VCaP (cell line): ENCODE results near the gene DNAH3.

Experiments
- H3K27ac ChIP-seq: fragments of 450-650 bp; 2 replicates; pipeline ENCODE4 v1.5.1; 2017
- TF ChIP-seq, protein P1 (sequence below): fragments of 450-650 bp; conservative IDR thresholded peaks from 2 replicates; pipeline ENCODE4 v1.5.1; 2017; ENCODE audit warnings: mild to moderate bottlenecking, moderate library complexity

The DNAH3 gene

DNA sequence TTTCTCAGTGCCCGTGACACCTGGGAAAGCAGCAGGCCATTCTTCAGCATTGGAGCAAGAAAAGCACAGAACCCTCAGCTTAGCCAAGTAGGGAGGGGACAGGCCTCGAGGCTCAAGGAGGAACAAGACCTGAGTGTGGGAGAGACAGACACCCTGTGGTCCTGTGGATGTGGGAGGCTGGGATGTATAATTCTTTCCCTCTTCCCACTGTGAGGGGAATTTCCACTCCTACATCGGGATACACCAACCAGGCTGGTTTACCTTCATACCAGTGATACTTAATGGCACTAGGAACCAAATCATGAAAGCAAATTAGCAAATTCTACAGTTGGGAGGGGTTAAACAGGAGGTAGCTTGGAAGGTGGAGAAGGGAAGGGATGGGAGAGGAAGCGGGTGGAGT lies 208.4 kb downstream of the DNAH3 start:
- TF ChIP-seq, protein P1, sequence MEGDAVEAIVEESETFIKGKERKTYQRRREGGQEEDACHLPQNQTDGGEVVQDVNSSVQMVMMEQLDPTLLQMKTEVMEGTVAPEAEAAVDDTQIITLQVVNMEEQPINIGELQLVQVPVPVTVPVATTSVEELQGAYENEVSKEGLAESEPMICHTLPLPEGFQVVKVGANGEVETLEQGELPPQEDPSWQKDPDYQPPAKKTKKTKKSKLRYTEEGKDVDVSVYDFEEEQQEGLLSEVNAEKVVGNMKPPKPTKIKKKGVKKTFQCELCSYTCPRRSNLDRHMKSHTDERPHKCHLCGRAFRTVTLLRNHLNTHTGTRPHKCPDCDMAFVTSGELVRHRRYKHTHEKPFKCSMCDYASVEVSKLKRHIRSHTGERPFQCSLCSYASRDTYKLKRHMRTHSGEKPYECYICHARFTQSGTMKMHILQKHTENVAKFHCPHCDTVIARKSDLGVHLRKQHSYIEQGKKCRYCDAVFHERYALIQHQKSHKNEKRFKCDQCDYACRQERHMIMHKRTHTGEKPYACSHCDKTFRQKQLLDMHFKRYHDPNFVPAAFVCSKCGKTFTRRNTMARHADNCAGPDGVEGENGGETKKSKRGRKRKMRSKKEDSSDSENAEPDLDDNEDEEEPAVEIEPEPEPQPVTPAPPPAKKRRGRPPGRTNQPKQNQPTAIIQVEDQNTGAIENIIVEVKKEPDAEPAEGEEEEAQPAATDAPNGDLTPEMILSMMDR: no peak
- no peak overlapping the region for H3K27ac ChIP-seq

DNA sequence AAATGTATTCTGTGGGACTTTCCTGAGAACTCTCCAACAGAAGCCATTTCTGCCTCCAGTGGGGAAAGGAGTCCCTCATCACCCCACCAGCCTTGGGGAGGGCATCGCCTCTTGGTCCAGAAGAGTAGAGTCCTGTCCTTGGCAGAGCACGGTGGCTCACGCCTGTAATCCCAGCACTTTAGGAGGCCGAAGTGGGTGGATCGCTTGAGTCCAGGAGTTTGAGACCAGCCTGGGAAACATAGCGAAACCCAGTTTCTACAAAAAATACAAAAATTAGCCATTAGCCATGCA lies 209.1 kb downstream of the DNAH3 start:
- H3K27ac ChIP-seq: no peak overlapping the region
- TF ChIP-seq, protein P1: no peak

DNA sequence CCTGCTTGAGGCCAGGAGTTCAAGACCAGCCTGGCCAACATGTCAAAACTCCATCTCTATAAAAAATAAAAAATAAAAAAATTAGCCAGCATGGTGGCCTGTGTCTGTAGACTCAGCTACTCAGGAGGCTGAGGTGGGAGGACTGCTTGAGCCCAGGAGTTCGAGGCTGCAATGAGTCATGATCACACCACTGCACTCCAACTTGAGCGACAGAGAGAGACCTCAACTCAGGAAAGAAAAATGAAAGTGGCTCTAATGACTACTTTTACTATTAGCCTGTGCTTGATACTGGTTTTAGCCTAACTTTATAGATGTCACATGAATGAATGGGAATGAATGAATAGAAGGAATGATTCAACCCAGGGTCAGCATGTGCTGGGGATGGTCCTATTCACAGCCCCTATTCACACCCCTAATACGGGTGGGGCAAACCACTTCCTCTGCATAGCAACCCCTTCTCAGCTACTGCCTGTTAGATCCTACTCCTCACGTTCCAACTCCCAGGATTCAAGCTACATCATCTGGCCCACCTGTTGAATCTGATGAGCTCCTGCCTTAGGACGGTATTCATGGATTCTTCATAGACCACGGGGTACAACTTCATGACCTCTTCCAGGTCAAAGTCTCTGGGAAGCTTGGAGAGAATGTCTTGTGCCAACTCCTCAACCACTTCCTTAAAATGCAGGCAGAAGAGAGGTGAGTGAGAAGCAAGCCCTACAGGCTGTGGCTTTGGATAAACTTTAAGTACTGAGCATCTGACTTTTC lies 209.6 kb downstream of the DNAH3 start:
- TF ChIP-seq, protein P1: no peak
- H3K27ac ChIP-seq: no peak overlapping the region

DNA sequence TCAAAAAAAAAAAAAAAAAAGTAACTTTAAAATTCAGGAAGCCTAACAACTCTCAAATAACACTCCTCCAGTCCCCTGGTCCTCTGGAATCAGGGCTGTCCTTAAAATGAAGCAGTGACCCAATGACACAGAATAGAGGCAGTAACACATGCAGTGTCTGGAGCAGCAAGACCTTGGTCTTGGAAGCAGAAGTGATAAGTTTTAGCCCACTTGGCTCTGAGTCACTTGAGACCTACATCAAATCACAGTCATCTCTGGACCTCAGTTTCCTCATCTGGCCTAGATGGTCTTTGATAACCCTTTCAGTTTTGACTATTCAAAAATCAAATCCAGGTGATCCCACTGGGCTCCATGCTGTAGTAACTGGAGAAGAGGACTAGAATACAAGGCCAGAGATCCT lies 211.0 kb downstream of the DNAH3 start:
- TF ChIP-seq, protein P1: no peak
- no peak overlapping the region for H3K27ac ChIP-seq

DNA sequence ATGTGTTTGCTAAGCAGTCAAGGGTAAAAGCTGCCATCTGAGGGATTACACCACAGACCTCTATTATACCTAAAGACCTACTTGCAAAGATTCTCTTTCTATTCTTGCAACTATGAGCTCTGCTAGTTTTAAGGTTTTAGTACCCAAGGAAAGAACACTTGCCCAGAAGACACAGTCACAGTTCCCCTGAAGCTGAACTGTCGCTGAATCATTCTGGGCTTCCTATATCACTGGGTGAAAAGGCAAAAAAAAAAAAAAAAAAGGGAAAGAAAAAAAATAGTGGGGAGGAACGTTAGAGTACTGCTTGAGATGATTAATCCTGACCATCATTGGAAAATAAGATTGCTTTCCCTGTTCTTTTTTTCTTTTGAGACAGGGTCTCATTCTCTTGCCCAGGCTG lies 212.2 kb downstream of the DNAH3 start:
- TF ChIP-seq, protein P1: no peak
- H3K27ac ChIP-seq: no peak overlapping the region

DNA sequence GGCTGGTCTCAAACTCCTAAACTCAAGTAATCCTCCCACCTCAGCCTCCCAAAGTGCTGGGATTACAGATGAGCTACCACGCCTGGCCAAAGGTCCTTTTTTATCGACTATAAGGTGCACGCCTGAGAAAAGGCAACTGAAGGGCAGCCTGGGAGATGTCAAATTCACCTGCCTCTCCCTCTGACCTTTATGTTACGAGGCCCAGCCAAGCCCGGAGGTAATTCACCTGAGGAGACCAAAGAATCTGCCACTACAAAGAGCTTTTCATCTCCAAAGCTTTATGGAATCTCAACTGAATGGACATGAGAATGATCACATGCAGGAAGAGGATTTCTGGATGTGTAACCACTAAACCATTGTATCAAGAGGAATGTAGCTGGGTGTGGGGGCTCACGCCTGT lies 212.9 kb downstream of the DNAH3 start:
- TF ChIP-seq, protein P1: no peak
- H3K27ac ChIP-seq: no peak overlapping the region

DNA sequence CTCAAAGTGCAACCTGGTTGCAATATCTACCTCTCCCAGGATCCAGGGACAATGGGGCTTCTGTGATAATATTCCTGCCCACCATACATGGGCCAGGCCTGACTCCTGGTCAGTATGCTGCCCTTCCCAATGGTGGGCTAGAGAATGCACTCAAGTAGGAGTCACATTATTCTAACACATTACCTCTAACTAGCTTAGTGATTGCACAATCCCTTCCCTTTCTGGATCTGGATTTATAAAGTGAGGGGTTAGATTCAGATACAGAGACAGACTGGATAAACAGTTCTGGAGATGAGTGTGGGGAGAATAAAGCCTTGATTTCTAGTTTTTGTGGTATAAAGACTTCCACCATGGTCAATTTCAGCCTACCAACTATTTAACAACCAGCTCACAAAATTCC lies 217.1 kb downstream of the DNAH3 start:
- TF ChIP-seq, protein P1: no peak
- H3K27ac ChIP-seq: no peak overlapping the region
